ENCODE results near the gene FHOD3.

DNA sequence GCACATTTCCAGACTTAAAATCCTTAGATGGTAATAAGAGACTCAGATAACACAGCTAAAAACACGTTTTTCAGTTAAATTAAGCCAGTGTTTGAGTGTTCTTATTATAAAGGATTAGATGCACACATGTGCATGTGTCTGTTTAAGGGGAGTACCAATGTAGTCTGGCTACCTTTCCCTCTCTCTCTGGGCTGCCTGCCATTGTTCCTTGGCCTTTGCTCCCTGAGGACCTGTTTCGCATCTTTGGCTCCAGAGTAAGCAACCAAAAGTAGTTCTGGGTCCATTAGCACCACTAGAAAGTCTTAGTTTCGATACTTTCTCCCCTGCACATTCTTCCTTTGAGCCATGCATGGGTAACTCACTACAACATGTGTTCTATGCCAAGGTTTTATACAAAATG lies 303.0 kb downstream of the FHOD3 start:
- TF ChIP-seq, protein P1, sequence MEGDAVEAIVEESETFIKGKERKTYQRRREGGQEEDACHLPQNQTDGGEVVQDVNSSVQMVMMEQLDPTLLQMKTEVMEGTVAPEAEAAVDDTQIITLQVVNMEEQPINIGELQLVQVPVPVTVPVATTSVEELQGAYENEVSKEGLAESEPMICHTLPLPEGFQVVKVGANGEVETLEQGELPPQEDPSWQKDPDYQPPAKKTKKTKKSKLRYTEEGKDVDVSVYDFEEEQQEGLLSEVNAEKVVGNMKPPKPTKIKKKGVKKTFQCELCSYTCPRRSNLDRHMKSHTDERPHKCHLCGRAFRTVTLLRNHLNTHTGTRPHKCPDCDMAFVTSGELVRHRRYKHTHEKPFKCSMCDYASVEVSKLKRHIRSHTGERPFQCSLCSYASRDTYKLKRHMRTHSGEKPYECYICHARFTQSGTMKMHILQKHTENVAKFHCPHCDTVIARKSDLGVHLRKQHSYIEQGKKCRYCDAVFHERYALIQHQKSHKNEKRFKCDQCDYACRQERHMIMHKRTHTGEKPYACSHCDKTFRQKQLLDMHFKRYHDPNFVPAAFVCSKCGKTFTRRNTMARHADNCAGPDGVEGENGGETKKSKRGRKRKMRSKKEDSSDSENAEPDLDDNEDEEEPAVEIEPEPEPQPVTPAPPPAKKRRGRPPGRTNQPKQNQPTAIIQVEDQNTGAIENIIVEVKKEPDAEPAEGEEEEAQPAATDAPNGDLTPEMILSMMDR (IDR thresholded peaks at IDR 0.05): no peak
- TF ChIP-seq TCF7L2 (IDR thresholded peaks at IDR 0.05; ENCODE audit: low read depth, low read length): no peak
- TF ChIP-seq, protein P2, sequence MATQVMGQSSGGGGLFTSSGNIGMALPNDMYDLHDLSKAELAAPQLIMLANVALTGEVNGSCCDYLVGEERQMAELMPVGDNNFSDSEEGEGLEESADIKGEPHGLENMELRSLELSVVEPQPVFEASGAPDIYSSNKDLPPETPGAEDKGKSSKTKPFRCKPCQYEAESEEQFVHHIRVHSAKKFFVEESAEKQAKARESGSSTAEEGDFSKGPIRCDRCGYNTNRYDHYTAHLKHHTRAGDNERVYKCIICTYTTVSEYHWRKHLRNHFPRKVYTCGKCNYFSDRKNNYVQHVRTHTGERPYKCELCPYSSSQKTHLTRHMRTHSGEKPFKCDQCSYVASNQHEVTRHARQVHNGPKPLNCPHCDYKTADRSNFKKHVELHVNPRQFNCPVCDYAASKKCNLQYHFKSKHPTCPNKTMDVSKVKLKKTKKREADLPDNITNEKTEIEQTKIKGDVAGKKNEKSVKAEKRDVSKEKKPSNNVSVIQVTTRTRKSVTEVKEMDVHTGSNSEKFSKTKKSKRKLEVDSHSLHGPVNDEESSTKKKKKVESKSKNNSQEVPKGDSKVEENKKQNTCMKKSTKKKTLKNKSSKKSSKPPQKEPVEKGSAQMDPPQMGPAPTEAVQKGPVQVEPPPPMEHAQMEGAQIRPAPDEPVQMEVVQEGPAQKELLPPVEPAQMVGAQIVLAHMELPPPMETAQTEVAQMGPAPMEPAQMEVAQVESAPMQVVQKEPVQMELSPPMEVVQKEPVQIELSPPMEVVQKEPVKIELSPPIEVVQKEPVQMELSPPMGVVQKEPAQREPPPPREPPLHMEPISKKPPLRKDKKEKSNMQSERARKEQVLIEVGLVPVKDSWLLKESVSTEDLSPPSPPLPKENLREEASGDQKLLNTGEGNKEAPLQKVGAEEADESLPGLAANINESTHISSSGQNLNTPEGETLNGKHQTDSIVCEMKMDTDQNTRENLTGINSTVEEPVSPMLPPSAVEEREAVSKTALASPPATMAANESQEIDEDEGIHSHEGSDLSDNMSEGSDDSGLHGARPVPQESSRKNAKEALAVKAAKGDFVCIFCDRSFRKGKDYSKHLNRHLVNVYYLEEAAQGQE (IDR thresholded peaks at IDR 0.05; ENCODE audit: insufficient read depth in 1 of 2, low read depth in 2 of 2, low read length in 1 of 2): no peak
- TF ChIP-seq SIN3A (IDR thresholded peaks at IDR 0.05; ENCODE audit: borderline replicate concordance, insufficient read depth, low read depth, low read length): no peak
- TF ChIP-seq POLR2AphosphoS5 (IDR thresholded peaks at IDR 0.05; ENCODE audit: low read depth, low read length): no peak

All from Panc1 (cell line).